ENCODE measurements around the gene STAU1.
"Not testable (repeated sequence)": the region's sequence is repeated elsewhere in the genome, so short reads cannot be mapped to it uniquely, and the experiment has no call there.

The STAU1 gene

DNA sequence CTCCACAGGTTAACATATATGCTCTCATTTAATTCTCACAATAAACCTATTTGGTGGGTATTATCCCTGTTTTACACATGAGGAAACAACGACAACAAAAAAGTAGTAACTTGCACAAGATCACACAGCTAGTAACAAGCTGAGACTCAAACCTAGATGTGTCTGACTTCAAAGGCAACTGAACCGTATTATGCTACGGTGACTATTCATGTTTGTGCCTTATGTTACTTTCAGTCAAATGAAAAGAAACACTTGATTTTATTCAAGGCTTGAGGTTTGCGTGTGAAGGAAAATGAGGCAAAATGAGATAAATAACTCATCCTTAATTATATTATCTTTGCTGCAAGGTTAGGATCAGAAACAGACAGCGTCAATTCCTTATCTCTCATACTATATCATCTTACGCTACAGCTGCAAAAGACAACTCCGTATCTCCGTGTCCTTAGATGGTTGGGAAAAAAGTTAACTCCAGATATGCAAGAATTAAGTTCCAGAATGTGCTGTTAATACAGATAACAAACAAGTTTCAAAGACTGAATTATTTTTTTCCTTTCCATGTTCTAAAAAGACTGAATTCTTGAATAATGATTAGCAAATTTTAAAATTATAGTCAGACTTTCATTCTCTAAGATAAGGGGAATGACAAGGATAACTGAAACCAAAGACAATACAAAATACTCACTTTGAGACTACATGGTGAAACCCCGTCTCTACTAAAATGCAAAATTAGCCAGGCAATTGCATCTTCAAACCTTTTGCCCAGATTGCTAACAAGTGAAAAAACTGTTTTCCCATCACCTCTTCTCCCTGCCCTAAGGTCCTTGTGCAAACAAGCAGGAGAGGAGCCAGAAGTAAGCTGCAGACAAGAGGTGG lies 27.8 kb downstream of the STAU1 start:
- ATAC-seq: no peak
- peaks cover 7% of the 10 kb centered on the region for H3K36me3 Mint-ChIP-seq
- no peak overlapping the region for H3K27ac Mint-ChIP-seq
- H3K9me3 Mint-ChIP-seq: no peaks in the 10 kb centered on the region
- H3K4me3 Mint-ChIP-seq: no peak overlapping the region
- peaks cover 26% of the 10 kb centered on the region for H3K4me1 Mint-ChIP-seq
- no peaks in the 10 kb centered on the region for H3K27me3 Mint-ChIP-seq

GRCh38 chr20:49157146-49157545 lies 31.0 kb downstream of the STAU1 start:
- no peak for ATAC-seq
- Mint-ChIP-seq H3K9me3 (no peaks in the 10 kb centered on the region), H3K27me3 (no peaks in the 10 kb centered on the region), H3K27ac (no peak overlapping the region), H3K36me3 (peaks cover 1% of the 10 kb centered on the region), H3K4me3 (no peak overlapping the region), H3K4me1 (peaks cover 24% of the 10 kb centered on the region)

- no peak overlapping the region for H3K4me3 Mint-ChIP-seq
- no peak for ATAC-seq
- no peak overlapping the region for H3K27ac Mint-ChIP-seq
- peaks cover 17% of the 10 kb centered on the region for H3K4me1 Mint-ChIP-seq
- H3K27me3 Mint-ChIP-seq: no peaks in the 10 kb centered on the region
- no peaks in the 10 kb centered on the region for H3K9me3 Mint-ChIP-seq
- H3K36me3 Mint-ChIP-seq: peaks cover 5% of the 10 kb centered on the region
Observed at GRCh38 chr20:49156481-49156880, 31.7 kb downstream of the STAU1 start.

GRCh38 chr20:49151436-49151835 lies 36.7 kb downstream of the STAU1 start:
- Mint-ChIP-seq H3K9me3 (no peaks in the 10 kb centered on the region), H3K27ac (peak overlapping the region; percentile 24), H3K4me3 (no peak overlapping the region), H3K36me3 (peaks cover 45% of the 10 kb centered on the region), H3K27me3 (no peaks in the 10 kb centered on the region), H3K4me1 (peaks cover 11% of the 10 kb centered on the region)
- ATAC-seq: no peak

DNA sequence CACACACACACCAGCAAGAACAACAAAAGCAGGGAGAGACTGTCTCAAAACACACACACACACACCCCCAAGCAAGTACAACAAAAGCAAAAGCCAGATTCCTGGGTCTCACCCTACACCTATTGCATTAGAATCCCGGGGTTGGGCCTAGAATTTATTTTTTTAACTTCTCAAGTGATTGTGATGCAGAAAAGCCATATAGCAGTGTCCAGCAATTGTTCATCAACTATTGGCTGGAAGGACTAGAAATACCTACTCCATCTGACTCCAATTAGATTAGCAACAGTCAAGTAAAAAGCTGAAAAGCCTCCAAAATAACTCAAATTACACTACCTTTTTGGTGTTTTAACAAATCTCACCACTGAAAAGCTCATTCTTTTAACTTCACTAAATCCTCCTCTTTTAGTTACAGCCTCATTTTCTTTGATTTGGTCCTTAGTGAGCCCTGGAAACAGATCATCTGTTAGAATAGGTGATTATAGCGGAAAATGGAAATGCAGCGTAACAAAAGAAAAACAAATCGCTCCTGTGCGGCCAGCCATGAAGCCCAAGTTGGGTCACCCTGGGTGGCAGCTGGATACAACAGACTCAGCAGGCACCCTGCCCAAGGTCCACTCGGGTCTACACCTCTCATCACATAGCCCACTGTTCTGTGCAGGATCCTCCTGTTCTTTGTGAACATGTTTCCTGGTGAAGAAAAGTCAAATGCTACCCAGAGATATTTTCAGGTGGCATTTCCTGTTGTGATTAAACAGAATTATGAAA lies 38.7 kb downstream of the STAU1 start:
- no peak for ATAC-seq
- Mint-ChIP-seq H3K36me3 (peaks cover 48% of the 10 kb centered on the region), H3K27me3 (no peaks in the 10 kb centered on the region)

GRCh38 chr20:49148601-49149000 lies 39.5 kb downstream of the STAU1 start:
- H3K9me3 Mint-ChIP-seq: no peaks in the 10 kb centered on the region
- H3K27ac Mint-ChIP-seq: no peak overlapping the region
- H3K4me1 Mint-ChIP-seq: peaks cover 6% of the 10 kb centered on the region
- H3K36me3 Mint-ChIP-seq: peaks cover 53% of the 10 kb centered on the region
- H3K27me3 Mint-ChIP-seq: no peaks in the 10 kb centered on the region
- no peak overlapping the region for H3K4me3 Mint-ChIP-seq
- ATAC-seq: no peak

More for the DNA sequence above, 38.7 kb downstream of the STAU1 start:
- Mint-ChIP-seq H3K4me3 (no peak overlapping the region), H3K27ac (no peak overlapping the region), H3K9me3 (no peaks in the 10 kb centered on the region), H3K4me1 (peaks cover 6% of the 10 kb centered on the region)

GRCh38 chr20:49147296-49147695 lies 40.8 kb downstream of the STAU1 start:
- Mint-ChIP-seq H3K27ac (no peak overlapping the region), H3K9me3 (no peaks in the 10 kb centered on the region), H3K27me3 (no peaks in the 10 kb centered on the region), H3K36me3 (peaks cover 61% of the 10 kb centered on the region), H3K4me1 (peaks cover 6% of the 10 kb centered on the region), H3K4me3 (no peak overlapping the region)
- ATAC-seq: no peak

- no peak for ATAC-seq
- Mint-ChIP-seq H3K4me3 (no peak overlapping the region), H3K4me1 (peaks cover 6% of the 10 kb centered on the region), H3K27ac (no peak overlapping the region), H3K9me3 (no peaks in the 10 kb centered on the region), H3K27me3 (no peaks in the 10 kb centered on the region), H3K36me3 (peaks cover 57% of the 10 kb centered on the region)
Observed at GRCh38 chr20:49146442-49147225, 41.5 kb downstream of the STAU1 start.

DNA sequence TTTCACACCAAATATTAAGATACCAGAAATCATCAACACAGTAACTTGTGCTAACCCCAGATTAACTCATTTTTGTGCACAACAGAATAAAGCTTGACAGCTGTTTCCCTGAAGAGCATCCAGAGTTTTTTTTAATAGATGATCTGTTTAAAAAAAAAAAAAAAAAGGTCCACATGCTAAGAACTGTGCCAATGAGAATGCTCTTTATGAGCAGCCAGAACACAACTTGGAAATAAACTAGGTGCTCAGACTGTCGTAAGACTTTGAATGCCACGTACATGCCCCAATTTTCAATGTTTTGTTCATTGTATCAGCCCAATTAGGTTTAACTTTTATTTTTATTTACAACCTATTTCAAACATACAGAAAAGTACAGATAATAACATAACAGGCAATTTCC lies 47.3 kb downstream of the STAU1 start:
- peaks cover 28% of the 10 kb centered on the region for H3K36me3 Mint-ChIP-seq
- no peak overlapping the region for H3K4me3 Mint-ChIP-seq

DNA sequence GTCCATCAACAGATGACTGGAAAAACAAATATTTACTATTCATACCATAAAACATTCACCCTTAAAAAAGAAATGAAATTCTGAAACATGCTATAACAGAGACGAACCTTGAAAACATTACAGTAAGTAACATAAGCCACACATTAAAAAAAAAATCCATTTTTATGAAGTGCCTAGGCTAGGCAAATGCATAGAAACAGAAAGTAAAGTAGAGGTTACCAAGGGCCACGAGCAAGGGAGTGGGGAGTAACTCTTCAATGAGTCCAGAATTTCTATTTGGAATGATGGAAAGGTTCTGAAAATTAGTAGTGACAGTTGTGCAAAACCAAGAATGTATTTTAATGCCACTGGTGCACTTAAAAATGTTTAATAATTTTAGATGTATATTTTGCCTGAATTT lies 47.7 kb downstream of the STAU1 start:
- H3K27me3 Mint-ChIP-seq: no peaks in the 10 kb centered on the region
- no peak for ATAC-seq
- peaks cover 6% of the 10 kb centered on the region for H3K4me1 Mint-ChIP-seq
- no peak overlapping the region for H3K4me3 Mint-ChIP-seq
- H3K27ac Mint-ChIP-seq: no peak overlapping the region
- H3K36me3 Mint-ChIP-seq: peaks cover 28% of the 10 kb centered on the region
- H3K9me3 Mint-ChIP-seq: no peaks in the 10 kb centered on the region

More for the DNA sequence above, 47.3 kb downstream of the STAU1 start:
- Mint-ChIP-seq H3K27me3 (no peaks in the 10 kb centered on the region), H3K27ac (no peak overlapping the region), H3K9me3 (no peaks in the 10 kb centered on the region), H3K4me1 (peaks cover 6% of the 10 kb centered on the region)
- ATAC-seq: no peak

- Mint-ChIP-seq H3K4me3 (no peak overlapping the region), H3K4me1 (peaks cover 6% of the 10 kb centered on the region), H3K9me3 (no peaks in the 10 kb centered on the region), H3K36me3 (peaks cover 31% of the 10 kb centered on the region), H3K27me3 (no peaks in the 10 kb centered on the region), H3K27ac (no peak overlapping the region)
- no peak for ATAC-seq
Observed at GRCh38 chr20:49138431-49138830, 49.7 kb downstream of the STAU1 start.

- no peak for ATAC-seq
- H3K27me3 Mint-ChIP-seq: no peaks in the 10 kb centered on the region
- no peak overlapping the region for H3K4me3 Mint-ChIP-seq
- H3K27ac Mint-ChIP-seq: no peak overlapping the region
- peaks cover 33% of the 10 kb centered on the region for H3K36me3 Mint-ChIP-seq
- H3K4me1 Mint-ChIP-seq: peaks cover 6% of the 10 kb centered on the region
- H3K9me3 Mint-ChIP-seq: no peaks in the 10 kb centered on the region
Observed at GRCh38 chr20:49136817-49137571, 51.1 kb downstream of the STAU1 start.

DNA sequence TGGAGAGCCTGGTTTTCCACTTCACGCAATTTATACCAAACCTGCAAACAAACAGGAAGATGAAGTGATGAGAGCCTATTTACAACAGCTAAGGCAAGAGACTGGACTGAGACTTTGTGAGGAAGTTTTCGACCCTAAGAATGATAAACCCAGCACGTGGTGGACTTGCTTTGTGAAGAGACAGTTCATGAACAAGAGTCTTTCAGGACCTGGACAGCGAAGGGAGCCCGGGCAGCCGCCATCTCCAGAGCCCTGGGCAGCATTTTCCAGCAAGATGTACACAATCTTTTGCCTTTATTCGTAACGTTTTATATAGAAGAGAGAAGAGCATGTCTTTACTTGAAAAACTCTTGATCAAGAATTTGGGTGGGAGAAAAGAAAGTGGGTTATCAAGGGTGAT lies 53.3 kb downstream of the STAU1 start:
- H3K4me3 Mint-ChIP-seq, H3K27ac Mint-ChIP-seq, H3K27me3 Mint-ChIP-seq, ATAC-seq, H3K9me3 Mint-ChIP-seq, H3K4me1 Mint-ChIP-seq: not testable (repeated sequence)
- H3K36me3 Mint-ChIP-seq: peaks cover 50% of the 10 kb centered on the region

DNA sequence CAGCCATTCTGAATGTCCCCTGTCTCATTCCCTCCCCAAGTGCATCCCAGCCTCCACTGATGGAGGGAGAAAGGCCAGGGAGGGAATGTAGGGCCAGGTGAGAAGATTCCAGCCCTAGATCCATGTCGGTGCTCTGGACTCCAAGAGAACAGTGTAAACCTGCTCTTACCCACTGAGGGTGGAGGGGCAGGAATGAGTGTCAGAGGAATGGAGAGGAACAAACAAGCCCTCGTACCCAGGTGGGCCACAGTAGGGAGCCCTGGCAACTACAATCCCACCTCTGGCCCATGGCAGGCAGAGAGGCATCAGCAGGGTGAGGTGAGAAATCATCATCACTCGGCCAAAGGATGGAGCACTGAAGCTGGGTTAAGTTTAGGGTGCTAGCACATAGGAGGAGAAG lies 54.6 kb downstream of the STAU1 start:
- no peak for ATAC-seq
- no peak overlapping the region for H3K4me3 Mint-ChIP-seq
- peaks cover 6% of the 10 kb centered on the region for H3K4me1 Mint-ChIP-seq
- H3K27ac Mint-ChIP-seq: peak overlapping the region; percentile 3
- H3K36me3 Mint-ChIP-seq: peaks cover 43% of the 10 kb centered on the region
- no peaks in the 10 kb centered on the region for H3K9me3 Mint-ChIP-seq
- no peaks in the 10 kb centered on the region for H3K27me3 Mint-ChIP-seq
